GM13977 (cell line): ENCODE data around the gene ESPN.

ENCODE experiments used
- DNase-seq: peaks from one replicate; pipeline ENCODE4 v3.0.0; 2012; ENCODE audit warnings: low spot score
- in situ Hi-C: fragments of 300-500 bp; cut with MboI; formaldehyde crosslinking; loops from one replicate; pipeline ENCODE4 v1.12.0; 2022; ENCODE audit warnings: low sequenced_read_pairs, low pct_unique_long_range_greater_than_20kb, mixed read lengths, inconsistent platforms; ENCODE audit not compliant: unreplicated experiment
- TF ChIP-seq, protein P1 (sequence below): IDR thresholded peaks from 2 replicates; pipeline ENCODE4 v1.5.1; 2012; ENCODE audit warnings: mild to moderate bottlenecking, control low read depth; ENCODE audit not compliant: insufficient read depth; ENCODE audit errors: extremely low read depth, missing control alignments

ESPN gene

DNA sequence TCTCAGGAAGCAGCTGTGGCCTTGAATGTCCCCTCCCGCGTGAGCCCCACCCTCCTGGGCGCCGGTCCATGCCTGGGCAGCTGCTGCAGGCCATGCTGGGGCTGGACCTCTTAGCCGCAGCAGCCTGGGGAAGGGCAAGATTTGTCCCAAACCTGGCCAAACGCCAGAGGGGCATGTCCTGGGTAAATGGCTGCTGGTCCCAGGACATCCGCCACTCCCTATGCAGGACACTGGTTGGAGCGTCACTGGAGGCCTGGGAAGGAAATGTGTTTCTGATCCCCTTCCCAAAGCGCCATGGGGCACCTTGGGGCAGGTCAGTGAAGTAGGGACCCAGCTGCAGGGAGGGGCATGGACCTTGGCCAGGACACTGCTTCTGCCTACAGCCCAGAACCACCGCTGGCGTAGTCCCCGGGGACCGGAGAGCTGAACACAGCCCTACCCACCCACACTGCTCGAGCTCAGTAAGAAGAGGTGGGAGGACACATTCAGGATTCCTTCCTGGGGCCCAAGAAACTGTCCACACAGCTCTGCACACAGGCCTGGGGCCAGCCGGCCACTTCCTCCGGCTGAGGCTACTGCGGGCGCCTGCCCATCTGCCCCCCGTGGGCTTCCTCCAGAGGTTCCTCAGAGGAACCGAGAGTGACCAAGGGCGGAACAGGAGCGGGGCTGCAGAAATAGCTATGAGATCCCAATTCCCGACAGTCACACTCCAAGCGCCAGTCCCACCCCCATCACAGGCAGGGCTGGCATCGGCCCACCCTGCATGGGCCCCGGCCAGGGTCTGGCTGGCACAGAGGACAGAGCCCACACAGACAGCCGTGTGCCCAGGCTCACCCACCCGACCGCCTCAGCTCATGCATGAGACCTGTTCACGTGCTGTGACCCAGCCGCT lies 77.7 kb downstream of the ESPN start:
- no peak for DNase-seq
- in situ Hi-C loops: no loop called here
- TF ChIP-seq, protein P1, sequence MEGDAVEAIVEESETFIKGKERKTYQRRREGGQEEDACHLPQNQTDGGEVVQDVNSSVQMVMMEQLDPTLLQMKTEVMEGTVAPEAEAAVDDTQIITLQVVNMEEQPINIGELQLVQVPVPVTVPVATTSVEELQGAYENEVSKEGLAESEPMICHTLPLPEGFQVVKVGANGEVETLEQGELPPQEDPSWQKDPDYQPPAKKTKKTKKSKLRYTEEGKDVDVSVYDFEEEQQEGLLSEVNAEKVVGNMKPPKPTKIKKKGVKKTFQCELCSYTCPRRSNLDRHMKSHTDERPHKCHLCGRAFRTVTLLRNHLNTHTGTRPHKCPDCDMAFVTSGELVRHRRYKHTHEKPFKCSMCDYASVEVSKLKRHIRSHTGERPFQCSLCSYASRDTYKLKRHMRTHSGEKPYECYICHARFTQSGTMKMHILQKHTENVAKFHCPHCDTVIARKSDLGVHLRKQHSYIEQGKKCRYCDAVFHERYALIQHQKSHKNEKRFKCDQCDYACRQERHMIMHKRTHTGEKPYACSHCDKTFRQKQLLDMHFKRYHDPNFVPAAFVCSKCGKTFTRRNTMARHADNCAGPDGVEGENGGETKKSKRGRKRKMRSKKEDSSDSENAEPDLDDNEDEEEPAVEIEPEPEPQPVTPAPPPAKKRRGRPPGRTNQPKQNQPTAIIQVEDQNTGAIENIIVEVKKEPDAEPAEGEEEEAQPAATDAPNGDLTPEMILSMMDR: no peak

DNA sequence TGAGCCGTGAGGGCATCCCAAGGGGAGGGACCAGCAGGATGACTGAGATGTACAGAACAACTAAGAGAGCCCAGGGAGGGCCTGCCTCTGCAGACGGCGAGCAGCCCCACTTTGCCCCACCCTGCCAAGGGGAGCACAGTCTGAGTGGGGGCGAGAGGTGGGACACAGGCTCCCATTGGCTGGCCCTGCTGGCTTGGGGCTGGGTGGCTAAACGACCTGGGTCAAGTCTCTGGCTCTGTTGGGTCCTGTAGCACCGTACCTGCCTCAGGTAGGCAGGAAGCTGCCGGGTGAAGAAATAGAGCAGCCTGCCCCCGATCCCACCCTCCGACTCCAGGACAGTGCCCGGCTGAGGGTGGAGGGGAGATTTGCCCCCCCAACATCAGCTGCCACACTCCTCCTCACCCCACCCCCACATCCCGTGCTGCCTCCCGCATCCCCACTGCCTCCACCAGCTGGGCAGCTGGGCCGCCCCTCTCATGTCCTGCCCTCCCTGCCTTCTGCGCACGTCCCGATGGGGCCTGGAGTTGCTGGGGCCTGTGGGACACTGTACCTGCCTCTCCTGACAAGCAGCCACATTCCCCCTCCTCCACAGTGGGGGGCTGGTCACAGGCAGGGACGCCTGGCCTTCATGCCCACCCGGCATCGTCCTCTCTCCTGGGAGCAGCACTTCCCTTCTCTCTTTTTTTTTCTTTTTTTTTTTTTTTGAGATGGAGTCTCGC lies 79.5 kb downstream of the ESPN start:
- TF ChIP-seq, protein P1: no peak
- in situ Hi-C loops: no loop called here
- no peak for DNase-seq

DNA sequence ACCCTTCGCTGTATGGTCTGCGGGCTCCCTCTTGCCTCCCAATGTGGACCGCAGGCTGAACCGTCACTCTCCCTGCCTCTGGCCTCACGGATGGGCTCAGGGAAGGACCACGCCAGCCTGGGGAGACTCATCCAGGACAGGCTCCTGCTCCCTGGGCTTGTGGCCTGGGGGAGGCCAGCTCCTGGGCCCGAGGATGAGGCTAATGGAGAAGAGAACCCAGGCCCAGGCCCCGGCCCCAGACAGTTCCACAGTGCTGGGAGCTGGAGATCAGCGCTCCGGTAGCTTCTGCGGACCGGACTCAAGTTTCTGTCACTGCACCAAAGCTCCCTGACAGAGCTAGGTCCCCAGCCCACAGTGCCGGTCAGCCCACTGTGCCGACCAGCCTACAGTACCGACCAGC lies 80.3 kb downstream of the ESPN start:
- DNase-seq: no peak
- in situ Hi-C loops: no loop called here
- TF ChIP-seq, protein P1: no peak

DNA sequence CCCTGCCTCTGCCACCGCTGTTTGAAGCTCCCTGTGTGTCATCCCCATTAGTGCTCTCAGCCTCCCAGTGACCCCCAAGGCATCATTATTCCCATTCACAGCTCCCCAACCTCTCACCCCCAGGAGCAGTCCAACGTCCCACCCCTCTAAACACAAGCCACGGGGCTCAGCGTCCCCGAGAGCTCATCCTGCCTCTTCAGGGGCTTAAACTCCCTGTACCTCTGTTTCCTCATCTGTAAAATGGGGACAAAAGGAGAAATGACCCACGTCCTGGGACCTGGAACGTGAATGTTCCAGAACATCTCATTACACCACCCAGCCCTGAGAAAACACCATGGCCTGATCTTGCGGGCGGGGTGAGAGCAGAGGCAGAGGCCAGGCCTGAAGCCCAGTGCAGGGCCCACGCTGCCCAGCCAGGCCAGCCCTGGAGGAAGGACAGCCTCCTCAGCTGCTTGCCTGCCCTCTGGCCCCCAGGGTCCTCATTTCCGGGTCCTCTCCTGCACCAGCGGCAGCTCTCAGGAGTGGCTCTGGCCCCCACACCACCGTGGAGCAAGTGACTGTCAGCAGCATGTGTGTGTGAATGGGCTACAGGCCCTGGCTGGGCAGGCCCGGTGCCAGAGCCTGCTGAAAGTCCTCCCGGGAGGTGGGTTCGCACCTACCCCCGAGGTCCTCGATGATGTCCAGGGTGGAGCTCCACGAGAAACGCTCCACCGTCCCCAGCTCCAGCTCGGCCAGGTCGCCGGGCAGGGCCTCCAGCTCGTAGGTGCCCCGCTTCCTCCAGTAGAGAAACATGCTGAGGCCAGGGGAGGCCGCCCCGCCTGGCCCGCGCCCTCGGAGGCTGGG lies 81.0 kb downstream of the ESPN start:
- DNase-seq: no peak
- in situ Hi-C loops: no loop called here
- TF ChIP-seq, protein P1: no peak

DNA sequence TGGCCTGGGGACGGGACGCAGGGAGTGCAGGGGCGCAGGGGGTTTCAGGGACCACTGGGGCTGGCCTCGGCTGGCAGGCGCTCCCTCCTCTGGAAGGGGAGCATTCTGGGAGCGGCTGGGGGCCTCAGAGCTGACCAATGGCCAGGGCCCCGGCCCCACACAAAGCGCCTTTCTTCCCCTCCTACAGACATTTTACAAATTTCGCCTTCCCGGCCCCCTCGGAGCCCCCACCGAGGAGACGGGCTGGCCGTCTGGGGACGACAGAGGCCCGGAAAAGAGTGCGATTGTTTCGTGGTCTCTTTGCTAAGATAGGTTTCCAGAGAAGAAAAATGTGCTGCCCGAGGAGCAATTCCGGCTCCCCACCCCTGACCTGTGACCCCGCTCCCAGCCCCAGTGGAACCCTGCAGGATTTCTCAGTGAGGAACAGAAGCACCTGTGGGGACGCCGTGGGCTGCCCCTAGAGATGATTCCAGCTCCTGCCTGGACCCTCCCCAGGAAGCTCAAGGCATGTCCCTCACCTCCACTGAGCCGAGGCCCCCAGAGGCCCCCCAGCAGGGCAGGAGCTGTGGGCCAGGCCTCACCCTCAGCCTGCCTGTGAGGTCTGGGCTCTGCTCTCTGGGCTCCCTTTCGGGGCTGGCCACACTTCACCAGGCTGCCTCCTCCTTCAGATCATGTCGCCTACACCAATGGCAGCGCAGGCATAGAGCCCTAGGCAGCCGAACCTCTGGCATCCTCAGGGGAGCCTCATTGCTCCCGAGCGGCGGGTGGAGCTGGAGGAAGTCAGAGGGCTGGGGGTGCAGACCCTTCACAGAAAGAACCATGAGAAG lies 81.8 kb downstream of the ESPN start:
- in situ Hi-C loops: no loop called here
- no peak for DNase-seq
- TF ChIP-seq, protein P1: no peak
